Muscle of leg (tissue), 11 donors: ENCODE results near the gene SAMD4A. TPM values are rescaled to one million over a fixed set of nuclear protein-coding genes. Genes with fewer than 3 reads are reported as not detected.

ENCODE experiments used
- DNase-seq: peaks from one replicate; pipeline ENCODE4 v3.0.0; 2013
- H3K27ac ChIP-seq: one replicate; pipeline ENCODE4 v1.5.1; 2013; ENCODE audit warnings: mild to moderate bottlenecking, low read length, control low read depth
- H3K27me3 ChIP-seq: one replicate; pipeline ENCODE4 v1.6.1; 2013; ENCODE audit warnings: low read length; ENCODE audit not compliant: control insufficient read depth, insufficient read depth
- H3K36me3 ChIP-seq: one replicate; pipeline ENCODE4 v1.6.1; 2013; ENCODE audit warnings: low read length; ENCODE audit not compliant: control insufficient read depth, insufficient read depth
- H3K4me1 ChIP-seq: one replicate; pipeline ENCODE4 v1.6.1; 2013; ENCODE audit warnings: low read length; ENCODE audit not compliant: control insufficient read depth, insufficient read depth
- H3K4me3 ChIP-seq: one replicate; pipeline ENCODE4 v1.5.1; 2013; ENCODE audit warnings: low read length, control low read depth
- H3K9me3 ChIP-seq: replicated peaks from 2 replicates; pipeline ENCODE4 v1.6.1; 2013; ENCODE audit warnings: low read depth, low read length; ENCODE audit not compliant: control insufficient read depth
- WGBS: methylation state at CpG from one replicate; pipeline ENCODE4 v1.1.5; 2013; ENCODE audit warnings: missing lambda C conversion rate; ENCODE audit not compliant: insufficient coverage; 5-methylcytosine and 5-hydroxymethylcytosine counted together
- polyA plus RNA-seq, 8 donors: library from polyadenylated mRNA; unstranded; fragments of 120-200 nt; gene quantifications; one replicate each; pipeline versions ENCODE4 v1.2.1 to v1.2.3, GENCODE V29; 2013; ENCODE audit warnings: inconsistent platforms in 1 of 8, low replicate concordance in 1 of 8; ENCODE audit not compliant: insufficient read length in 8 of 8, insufficient read depth in 1 of 8
- total RNA-seq: library from RNA; stranded (reverse); fragments of 120-200 nt; gene quantifications from one replicate; pipeline ENCODE4 v1.2.4, GENCODE V29; 2013

The SAMD4A gene
- total and polyA plus RNA-seq, 9 donors = 39.5 to 74.1 (median 52.8) TPM

DNA sequence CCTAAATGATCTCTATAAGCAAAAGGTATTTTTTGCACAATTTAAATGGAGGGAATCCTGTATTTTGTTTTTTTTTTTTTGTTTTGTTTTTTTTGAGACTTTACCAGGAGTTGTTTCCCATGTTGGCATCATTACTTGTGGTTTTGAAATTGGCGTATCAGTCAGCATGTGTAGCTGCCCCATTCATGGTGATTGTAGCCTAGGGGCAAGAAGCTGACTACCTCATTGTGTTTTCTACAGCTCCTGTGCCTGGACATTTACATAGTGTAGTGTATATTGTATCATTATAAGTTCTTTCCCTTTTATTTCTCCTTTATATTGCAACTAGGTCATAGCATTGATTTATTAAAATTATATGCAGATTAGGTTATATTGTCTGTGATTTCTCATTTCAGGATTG is 24.5 kb downstream of the SAMD4A start:
- H3K4me1 ChIP-seq = peaks cover 3% of the 10 kb centered on the region
- H3K27ac ChIP-seq = no peak overlapping the region
- H3K36me3 ChIP-seq = no peaks in the 10 kb centered on the region
- no peak for DNase-seq
- H3K9me3 ChIP-seq = no peaks in the 10 kb centered on the region
- no CpG with 5 or more reads among the region's 1 CpG for WGBS
- no peak overlapping the region for H3K4me3 ChIP-seq
- no peaks in the 10 kb centered on the region for H3K27me3 ChIP-seq

GRCh38 chr14:54591866-54592265 is 24.9 kb downstream of the SAMD4A start:
- no peaks in the 10 kb centered on the region for H3K27me3 ChIP-seq
- WGBS = 20% methylated on average over 1 of the region's 4 CpGs
- no peak overlapping the region for H3K27ac ChIP-seq
- no peak overlapping the region for H3K4me3 ChIP-seq
- H3K9me3 ChIP-seq = no peaks in the 10 kb centered on the region
- peaks cover 3% of the 10 kb centered on the region for H3K4me1 ChIP-seq
- H3K36me3 ChIP-seq = no peaks in the 10 kb centered on the region
- DNase-seq = no peak

- no peak for DNase-seq
- no peaks in the 10 kb centered on the region for H3K9me3 ChIP-seq
- H3K27ac ChIP-seq = no peak overlapping the region
- no peaks in the 10 kb centered on the region for H3K27me3 ChIP-seq
- H3K4me1 ChIP-seq = peaks cover 3% of the 10 kb centered on the region
- no peak overlapping the region for H3K4me3 ChIP-seq
- no peaks in the 10 kb centered on the region for H3K36me3 ChIP-seq
- no CpG with 5 or more reads among the region's 1 CpG for WGBS
Observed at GRCh38 chr14:54593860-54594259, 26.9 kb downstream of the SAMD4A start.

DNA sequence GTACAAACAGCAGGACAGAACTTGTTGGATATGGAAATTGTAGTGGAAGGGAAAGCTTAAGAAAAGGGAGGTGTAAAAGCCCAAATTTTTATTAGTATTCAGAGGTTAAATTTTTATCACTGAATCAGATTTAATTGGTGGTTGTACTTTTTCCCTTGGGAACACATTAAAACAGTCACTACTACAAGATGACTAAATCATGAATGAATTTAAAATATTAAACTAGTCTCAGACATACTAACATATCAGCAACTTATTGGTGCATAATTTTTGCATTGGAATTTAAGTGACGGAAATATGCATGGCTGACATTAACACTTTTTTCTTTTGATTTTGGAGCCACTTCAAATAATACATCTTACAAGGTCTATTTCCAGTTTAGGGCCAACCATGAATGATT is 27.6 kb downstream of the SAMD4A start:
- H3K27me3 ChIP-seq = no peaks in the 10 kb centered on the region
- H3K9me3 ChIP-seq = no peaks in the 10 kb centered on the region
- no peak for DNase-seq
- no CpG with 5 or more reads among the region's 1 CpG for WGBS
- no peak overlapping the region for H3K4me3 ChIP-seq
- no peaks in the 10 kb centered on the region for H3K36me3 ChIP-seq
- no peak overlapping the region for H3K27ac ChIP-seq
- H3K4me1 ChIP-seq = peaks cover 3% of the 10 kb centered on the region

GRCh38 chr14:54597795-54598443 is 31.0 kb downstream of the SAMD4A start:
- no peak for DNase-seq
- Histone ChIP-seq H3K36me3 (peaks cover 2% of the 10 kb centered on the region), H3K9me3 (no peaks in the 10 kb centered on the region), H3K4me3 (no peak overlapping the region), H3K4me1 (no peaks in the 10 kb centered on the region), H3K27ac (no peak overlapping the region), H3K27me3 (no peaks in the 10 kb centered on the region)
- 97% methylated on average over 2 of the region's 5 CpGs for WGBS

DNA sequence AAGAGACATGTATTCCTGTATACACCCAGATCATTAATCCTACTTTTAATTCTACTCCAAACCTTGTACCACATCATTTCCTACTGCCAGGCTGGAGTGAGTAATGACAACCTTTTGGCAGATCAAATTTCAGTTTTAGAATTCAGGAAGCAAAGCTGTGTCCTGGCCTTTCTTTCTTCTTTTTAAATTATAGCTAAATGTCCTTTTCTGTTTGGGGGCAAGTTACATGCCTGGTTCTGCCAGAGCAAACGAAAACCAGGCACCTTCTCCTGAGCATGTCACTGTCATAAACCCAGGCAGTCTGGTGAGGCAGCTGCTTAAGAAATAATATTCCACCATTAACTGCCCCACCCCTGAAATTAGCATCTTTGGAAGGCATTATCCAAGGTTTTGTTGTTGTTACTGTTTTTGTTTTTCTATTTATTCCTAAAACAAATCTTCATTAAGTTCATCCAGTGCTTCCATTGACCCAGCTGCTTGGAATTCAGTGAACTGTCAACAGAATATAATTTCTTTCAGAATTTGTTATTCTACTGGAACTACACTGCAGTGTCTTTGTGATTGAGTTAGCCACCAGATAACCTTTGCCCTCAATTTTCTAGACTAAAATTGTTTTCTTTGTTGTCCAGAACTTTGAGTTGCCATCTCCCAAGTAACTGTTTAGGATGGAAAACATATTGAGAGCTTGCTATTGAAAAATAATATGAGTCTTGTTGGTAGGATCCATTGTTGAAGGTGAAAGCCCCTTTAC is 33.2 kb downstream of the SAMD4A start:
- DNase-seq = no peak
- H3K4me3 ChIP-seq = no peak overlapping the region
- H3K27ac ChIP-seq = no peak overlapping the region
- H3K9me3 ChIP-seq = no peaks in the 10 kb centered on the region
- peaks cover 2% of the 10 kb centered on the region for H3K36me3 ChIP-seq
- H3K4me1 ChIP-seq = no peaks in the 10 kb centered on the region
- WGBS = no CpG with 5 or more reads among the region's 1 CpG
- H3K27me3 ChIP-seq = no peaks in the 10 kb centered on the region

DNA sequence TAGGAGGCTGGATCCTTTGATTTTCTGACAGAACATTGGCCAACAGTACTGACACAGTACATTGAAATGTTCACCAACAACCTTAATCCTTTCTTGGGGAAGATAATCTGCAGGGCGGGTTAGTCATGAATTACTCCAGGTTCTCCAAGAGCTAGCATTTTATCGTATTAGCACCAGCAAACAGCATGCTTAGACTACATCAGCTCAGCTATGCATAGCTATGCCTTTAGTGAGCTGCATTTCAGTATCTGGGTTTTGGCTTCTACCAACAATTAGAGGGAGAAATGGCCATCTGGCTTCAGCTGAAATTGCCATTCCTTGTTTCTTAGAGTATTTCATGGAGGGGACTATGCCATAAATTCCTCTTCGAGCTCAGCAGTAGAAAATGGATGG is 33.8 kb downstream of the SAMD4A start:
- H3K27ac ChIP-seq = no peak overlapping the region
- H3K9me3 ChIP-seq = no peaks in the 10 kb centered on the region
- H3K36me3 ChIP-seq = peaks cover 2% of the 10 kb centered on the region
- no peaks in the 10 kb centered on the region for H3K4me1 ChIP-seq
- no peak for DNase-seq
- no peak overlapping the region for H3K4me3 ChIP-seq
- WGBS = 74% methylated on average over 3 of the region's 3 CpGs
- H3K27me3 ChIP-seq = no peaks in the 10 kb centered on the region

DNA sequence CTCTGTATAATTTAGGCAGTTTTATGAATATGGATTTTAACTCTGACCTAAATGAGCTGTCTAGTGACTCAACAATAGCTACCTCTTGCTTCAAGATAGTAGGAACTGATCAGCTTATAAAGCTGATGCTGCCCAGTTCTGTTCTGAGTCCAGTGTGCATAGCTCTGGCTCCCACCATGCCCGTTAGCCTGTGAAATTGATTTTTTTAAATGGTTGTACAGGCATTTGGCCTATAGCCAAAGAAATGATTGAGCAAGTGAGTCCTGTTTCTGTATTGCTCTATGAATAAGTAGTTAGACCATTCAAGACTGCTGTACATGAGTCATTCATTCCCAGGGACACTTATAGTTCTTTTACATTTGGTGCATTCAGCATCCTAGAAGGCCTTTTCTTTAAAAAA is 36.4 kb downstream of the SAMD4A start:
- no peak for DNase-seq
- H3K9me3 ChIP-seq = no peaks in the 10 kb centered on the region
- peaks cover 5% of the 10 kb centered on the region for H3K36me3 ChIP-seq
- no CpG with 5 or more reads among the region's 1 CpG for WGBS
- H3K4me3 ChIP-seq = no peak overlapping the region
- H3K27me3 ChIP-seq = no peaks in the 10 kb centered on the region
- H3K27ac ChIP-seq = no peak overlapping the region
- H3K4me1 ChIP-seq = peaks cover 8% of the 10 kb centered on the region

GRCh38 chr14:54606178-54606577 is 39.2 kb downstream of the SAMD4A start:
- H3K27ac ChIP-seq = peak overlapping the region; percentile 79
- H3K4me1 ChIP-seq = peaks cover 8% of the 10 kb centered on the region
- peak; percentile 60 for DNase-seq

GRCh38 chr14:54606631-54607133 is 39.8 kb downstream of the SAMD4A start:
- Histone ChIP-seq H3K36me3 (peaks cover 9% of the 10 kb centered on the region), H3K4me1 (peaks cover 8% of the 10 kb centered on the region), H3K4me3 (no peak overlapping the region), H3K27me3 (no peaks in the 10 kb centered on the region), H3K9me3 (peaks cover 8% of the 10 kb centered on the region), H3K27ac (peak overlapping the region; percentile 79)
- DNase-seq = no peak
- 87% methylated on average over 3 of the region's 3 CpGs for WGBS

More at GRCh38 chr14:54606178-54606577, 39.2 kb downstream of the SAMD4A start:
- H3K4me3 ChIP-seq = no peak overlapping the region
- peaks cover 6% of the 10 kb centered on the region for H3K36me3 ChIP-seq
- H3K27me3 ChIP-seq = no peaks in the 10 kb centered on the region
- WGBS = 61% methylated on average over 4 of the region's 10 CpGs
- H3K9me3 ChIP-seq = peaks cover 8% of the 10 kb centered on the region
